ENCODE data around the gene AQP4.

The AQP4 gene

DNA sequence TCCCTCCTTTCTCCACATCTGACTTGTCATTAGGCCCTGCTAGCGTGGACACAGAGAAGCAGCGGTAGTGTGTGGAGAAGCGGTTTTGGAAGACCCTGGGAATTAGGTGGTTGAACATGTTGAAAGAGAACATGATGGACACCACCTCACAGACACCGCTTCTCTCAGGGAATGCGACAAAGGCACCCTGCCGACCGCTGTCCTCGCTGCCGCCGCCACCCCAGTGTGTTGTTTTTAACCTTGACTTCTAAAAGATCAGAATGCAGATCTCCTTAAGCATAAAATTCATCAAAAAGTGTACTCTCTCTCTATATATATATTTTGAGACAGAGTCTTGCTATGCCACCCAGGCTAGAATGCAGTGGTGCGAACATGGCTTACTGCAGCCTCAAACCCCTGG lies 33.2 kb downstream of the AQP4 start:
- DNase-seq = no peak

- no peak for DNase-seq
Observed at GRCh38 chr18:26827581-26827980, 37.9 kb downstream of the AQP4 start.

GRCh38 chr18:26826656-26827235 lies 38.8 kb downstream of the AQP4 start:
- DNase-seq = no peak

DNA sequence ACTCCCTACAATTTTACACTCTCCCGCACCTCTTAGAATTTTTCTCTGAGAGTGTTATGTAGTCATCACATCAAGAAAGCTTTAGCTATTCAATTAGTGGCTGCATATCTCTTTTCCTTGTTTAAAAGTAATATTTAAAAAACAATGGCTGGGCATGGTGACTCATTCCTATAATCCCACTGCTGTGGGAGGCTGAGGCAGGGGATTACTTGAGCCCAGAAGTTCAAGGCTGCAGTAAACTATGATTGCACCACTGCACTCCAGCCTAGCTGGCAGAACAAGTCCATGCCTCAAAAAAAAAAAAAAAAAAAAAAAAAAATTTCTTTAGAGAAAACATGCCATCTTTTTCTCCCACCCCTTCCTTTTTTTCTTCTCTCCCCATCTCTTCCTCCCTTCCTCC lies 44.3 kb downstream of the AQP4 start:
- DNase-seq = no peak

DNA sequence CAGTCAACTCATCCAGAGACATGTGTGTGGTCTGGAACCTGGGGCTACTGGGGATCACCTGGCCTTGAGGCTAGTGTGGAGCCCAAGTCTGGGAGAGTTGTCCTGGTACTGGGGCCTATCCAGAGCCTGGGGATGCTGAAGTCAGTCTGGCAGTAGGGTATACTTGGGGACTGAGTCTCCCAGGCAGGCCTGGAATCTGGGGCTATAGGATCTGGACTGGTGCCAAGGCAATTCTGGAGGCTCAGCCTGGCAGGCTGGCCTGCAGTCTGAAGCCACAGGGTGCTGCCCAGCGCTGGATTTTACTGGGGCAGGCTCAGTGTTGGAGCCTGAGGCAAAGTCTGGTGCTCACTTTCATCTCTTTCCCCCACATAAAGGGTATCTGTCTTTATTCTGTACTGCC lies 46.5 kb downstream of the AQP4 start:
- DNase-seq = no peak

DNA sequence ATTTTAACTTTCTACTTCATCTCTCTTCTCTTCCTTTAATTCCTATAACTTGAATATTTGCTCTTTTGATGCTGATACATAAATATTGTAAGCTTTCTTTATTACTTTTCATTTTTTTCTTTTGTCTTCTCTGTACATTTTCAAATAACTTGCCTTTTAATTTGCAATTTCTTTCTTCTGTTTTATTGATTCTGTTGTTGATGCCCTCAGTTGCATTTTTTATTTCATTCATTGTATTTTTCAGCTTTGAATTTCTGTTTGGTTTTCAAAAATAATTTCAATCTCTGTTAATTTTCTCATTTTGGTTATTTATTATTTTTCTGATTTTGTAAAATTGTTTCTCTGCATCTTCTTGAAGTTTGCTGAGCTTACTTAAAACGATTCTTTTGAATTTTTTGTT lies 47.0 kb downstream of the AQP4 start:
- DNase-seq = no peak

DNA sequence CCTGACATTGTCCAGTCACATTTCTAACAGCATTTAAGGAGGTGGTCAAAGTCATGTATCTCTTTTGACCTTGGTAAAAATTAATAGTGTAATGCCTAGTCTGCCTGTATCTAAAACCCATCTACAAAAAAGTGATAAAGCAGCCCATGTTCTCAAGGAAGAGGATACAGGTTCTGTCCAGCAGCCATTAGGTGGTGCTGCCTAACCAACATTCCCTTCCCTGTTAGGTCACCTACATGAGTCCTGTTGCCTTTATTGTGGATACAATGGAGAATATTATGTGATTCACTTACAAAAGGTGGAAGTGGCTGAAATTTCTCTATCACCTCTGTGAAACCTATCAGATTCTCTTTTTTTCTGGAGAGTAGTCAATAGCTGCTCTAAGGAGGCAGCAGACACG lies 52.5 kb downstream of the AQP4 start:
- no peak for DNase-seq

DNA sequence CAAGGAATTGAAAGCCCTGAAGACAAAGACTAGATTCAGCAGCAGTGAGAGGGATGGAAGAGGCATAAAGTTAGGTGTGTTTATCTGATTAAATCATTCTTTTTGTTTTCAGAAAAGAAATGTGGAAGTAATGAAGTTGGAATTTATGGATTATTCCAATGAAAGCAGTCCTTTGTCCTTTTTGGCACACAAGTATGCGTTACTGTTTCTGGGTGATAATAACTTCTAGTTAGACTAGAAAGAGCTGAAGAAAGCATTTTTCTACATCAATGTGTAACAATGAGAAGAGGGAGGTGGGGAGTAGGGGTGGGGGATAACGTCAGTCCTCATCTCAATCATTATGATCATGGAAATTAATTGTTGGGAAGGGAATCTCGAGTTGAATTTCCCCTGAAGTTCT lies 53.0 kb downstream of the AQP4 start:
- no peak for DNase-seq

GRCh38 chr18:26809346-26809745 lies 56.2 kb downstream of the AQP4 start:
- no peak for DNase-seq

DNA sequence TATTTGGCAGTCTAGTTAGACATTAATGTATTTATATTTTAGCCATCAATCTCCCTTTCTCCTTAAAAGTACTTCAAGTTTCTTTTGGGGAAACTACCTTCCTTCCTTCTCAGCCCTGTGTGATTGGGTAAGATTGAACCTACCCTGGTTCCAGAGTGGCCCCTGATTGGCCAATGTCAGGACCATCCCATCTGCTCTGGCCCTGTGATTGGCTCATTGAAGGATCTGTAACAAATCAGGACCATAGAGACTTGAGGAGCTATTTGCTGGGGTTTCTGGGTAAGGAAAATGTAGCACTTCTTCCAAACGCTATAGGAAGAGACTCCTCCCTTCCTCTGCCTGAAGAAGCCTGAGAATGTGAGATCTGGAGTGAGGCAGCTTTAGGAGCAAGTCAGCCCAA lies 59.3 kb downstream of the AQP4 start:
- DNase-seq = no peak

GRCh38 chr18:26804519-26804918 lies 61.0 kb downstream of the AQP4 start:
- DNase-seq = no peak

GRCh38 chr18:26803643-26804042 lies 61.9 kb downstream of the AQP4 start:
- no peak for DNase-seq

DNA sequence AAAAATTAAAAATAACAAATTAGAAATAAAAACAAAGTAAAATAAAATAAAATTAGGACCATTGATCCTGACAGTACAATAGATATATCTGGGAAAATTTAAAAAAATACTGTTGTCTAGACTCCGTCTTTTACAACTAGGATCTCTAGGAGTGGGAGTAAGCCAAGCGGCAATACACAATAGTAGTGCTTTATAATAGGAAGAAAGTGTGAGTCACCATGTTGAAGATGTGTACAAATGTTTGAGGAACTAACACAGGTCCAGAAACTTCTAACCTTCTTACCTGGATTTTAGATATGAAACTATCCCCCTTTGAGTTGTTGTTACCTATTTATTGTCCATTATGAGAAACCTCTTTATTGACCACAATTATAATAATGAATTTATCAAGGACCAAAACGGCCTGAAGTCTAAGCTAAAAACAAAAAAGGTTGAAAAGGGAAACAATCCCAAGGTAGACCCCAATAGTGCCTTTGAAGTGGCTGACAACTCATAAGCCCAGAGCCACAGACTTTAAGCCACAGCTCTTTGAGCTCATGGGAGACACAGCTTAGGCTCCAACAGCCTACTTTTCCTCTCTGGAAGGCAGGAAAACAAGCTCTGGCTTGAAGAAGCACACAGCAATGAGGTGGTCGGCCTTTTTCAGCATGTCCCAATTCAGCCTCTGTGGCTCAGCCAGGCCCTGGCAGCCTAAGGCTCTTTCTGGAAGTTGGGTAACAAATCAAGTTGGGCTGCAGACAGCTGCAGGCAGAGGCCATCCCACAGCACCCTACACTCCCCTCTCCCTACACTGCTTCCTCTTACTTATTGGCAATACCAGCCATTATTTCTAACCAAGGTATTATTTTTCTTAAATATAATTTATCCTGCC lies 62.9 kb downstream of the AQP4 start:
- no peak for DNase-seq

Measured in stimulated activated CD4-positive, alpha-beta T cell treated with anti-CD3 and anti-CD28 coated beads, Interleukin-2, amount 100 ng/mL, for 48 hours (primary cell).